ENCODE data around the gene GABRB1.

GRCh38 chr4:47002580-47002979, 28.8 kb upstream of the GABRB1 start:
- TF ChIP-seq POLR2A (IDR thresholded peaks at IDR 0.05) (no peak), CTCF (IDR thresholded peaks at IDR 0.05) (no peak)
